ENCODE results near the gene GTF2F2. TPM values are rescaled to one million over a fixed set of nuclear protein-coding genes. Genes with fewer than 3 reads are reported as not detected.

GTF2F2 gene
- total and polyA plus RNA-seq, 9 of the 15 experiments (the other 6 are each of a cell fraction or from before 2014, with no cell fraction given): 19.7 to 44.8 (median 32.4) TPM

GRCh38 chr13:45078003-45078402 is 42.3 kb upstream of the GTF2F2 start:
- Histone ChIP-seq H3K79me2 (ENCODE audit: control insufficient read depth, insufficient read depth, low read length) (no peaks in the 10 kb centered on the region), H3K4me1 (replicated peaks in 1 of 2; ENCODE audit: control insufficient read depth in 2 of 2, insufficient read depth in 2 of 2, low read length in 2 of 2) (no peaks in the 10 kb centered on the region), H2AFZ (ENCODE audit: low read depth, low read length) (no peak overlapping the region), H3K9me1 (ENCODE audit: control insufficient read depth, insufficient read depth, low read length) (no peaks in the 10 kb centered on the region), H3K9ac (ENCODE audit: insufficient read depth in 1 of 2, low read depth in 2 of 2, low read length in 2 of 2) (no peak overlapping the region), H3K4me3 (no peak overlapping the region), H3K36me3 (ENCODE audit: control insufficient read depth, insufficient read depth, low read length) (no peaks in the 10 kb centered on the region), H3K27me3 (ENCODE audit: control insufficient read depth in 2 of 2, insufficient read depth in 2 of 2, low read length in 2 of 2) (peaks cover 7 to 16% of the 10 kb centered on the region in 2 experiments; a peak in 4 of 5 replicates), H3K4me2 (ENCODE audit: insufficient read depth, low read length) (no peak overlapping the region), H3K9me3 (replicated peaks; ENCODE audit: control insufficient read depth, insufficient read depth, low read depth, low read length) (no peaks in the 10 kb centered on the region), H3K27ac (ENCODE audit: extremely low read depth, low read depth, low read length) (no peak overlapping the region), H4K20me1 (replicated peaks; ENCODE audit: control insufficient read depth, insufficient read depth, low read length) (no peaks in the 10 kb centered on the region)
- POLR2A ChIA-PET: interaction anchor here (0.7 kb wide), 1 partner anchor 9 kb away, joined by 3 read pairs; no protein-coding TSS in a partner anchor
- intact Hi-C loops (cut with micrococcal nuclease): no loop called here
- whole genome bisulfite sequencing (ENCODE audit: insufficient coverage, low coverage, missing lambda C conversion rate): 0% methylated on average over 1 of the region's 1 CpG
- in situ Hi-C loops (cut with MboI): no loop called here
- FAIRE-seq (no peak), ATAC-seq (no peak), DNase-seq (ENCODE audit: extremely low read depth in 1 of 4, low spot score in 3 of 4) (no peak)
- CTCF ChIA-PET (ENCODE audit: low intra/inter-chr PET ratio): no interaction called here
- BruUV-seq (replicated peaks): no TSS peak
- TF ChIP-seq TCF7 (IDR thresholded peaks at IDR 0.05; ENCODE audit: borderline replicate concordance) (no peak), KDM1A (IDR thresholded peaks at IDR 0.05) (no peak), PRPF4 (IDR thresholded peaks at IDR 0.05; ENCODE audit: insufficient read depth, low read depth, low read length, poor library complexity, severe bottlenecking) (no peak), ZNF695 (CRISPR knock-in tag; IDR thresholded peaks at IDR 0.05) (no peak), ARID3B (CRISPR knock-in tag; IDR thresholded peaks at IDR 0.05; ENCODE audit: borderline replicate concordance) (no peak), ZNF699 (CRISPR knock-in tag; IDR thresholded peaks at IDR 0.05; ENCODE audit: insufficient replicate concordance) (no peak), RBM15 (IDR thresholded peaks at IDR 0.05; ENCODE audit: insufficient read depth, low read length) (no peak), ZNF311 (CRISPR knock-in tag; IDR thresholded peaks at IDR 0.05) (no peak), SRSF1 (IDR thresholded peaks at IDR 0.05; ENCODE audit: low read depth, low read length) (no peak), ZNF143 (CRISPR knock-in tag; IDR thresholded peaks at IDR 0.05) (no peak), STAT5B (CRISPR knock-in tag; IDR thresholded peaks at IDR 0.05) (no peak), HCFC1 (IDR thresholded peaks at IDR 0.05; ENCODE audit: low read depth, low read length) (no peak), ILK (tag; IDR thresholded peaks at IDR 0.05; ENCODE audit: borderline replicate concordance, low read depth) (no peak), BRF1 (IDR thresholded peaks at IDR 0.05; ENCODE audit: borderline replicate concordance, extremely low read depth, insufficient read length) (no peak), TCF7L2 (IDR thresholded peaks at IDR 0.05; ENCODE audit: low read depth, low read length) (no peak), TRIM25 (IDR thresholded peaks at IDR 0.05; ENCODE audit: borderline replicate concordance) (no peak), ZNF655 (CRISPR knock-in tag; IDR thresholded peaks at IDR 0.05) (no peak), FOXO4 (CRISPR knock-in tag; IDR thresholded peaks at IDR 0.05) (no peak)
